Measurements from ENCODE around the gene LGALS7B. TPM values are rescaled to one million over a fixed set of nuclear protein-coding genes. Genes with fewer than 3 reads are reported as not detected.

LGALS7B gene
- total and polyA plus RNA-seq, 2 experiments from 2014 or later = 2.4 to 6.6 TPM

GRCh38 chr19:38838986-38839761 lies 50.2 kb downstream of the LGALS7B start:
- DNase-seq (ENCODE audit: low spot score) (no peak), ATAC-seq (no peak)
- 0 out of 2 replicates have a peak overlapping the region, but pooled peaks have one; percentile 61 for H3K27ac Mint-ChIP-seq
- Histone ChIP-seq H4K20me1 (replicated peaks; ENCODE audit: insufficient read depth) (peaks cover 41% of the 10 kb centered on the region), H3K4me1 (ENCODE audit: insufficient read depth) (no peaks in the 10 kb centered on the region), H3K4me3 (no peak overlapping the region), H3K4me2 (no peak overlapping the region), H3K27ac (ENCODE audit: low read depth) (peak overlapping the region; percentile 55), H3K36me3 (ENCODE audit: insufficient read depth) (peaks cover 75% of the 10 kb centered on the region), H3K27me3 (ENCODE audit: insufficient read depth) (no peaks in the 10 kb centered on the region), H3K9me2 (ENCODE audit: insufficient read depth) (no peaks in the 10 kb centered on the region), H3K79me2 (replicated peaks; ENCODE audit: insufficient read depth) (peaks cover 32% of the 10 kb centered on the region), H2AFZ (no peak overlapping the region), H3F3A (replicated peaks; ENCODE audit: low read depth) (peaks cover 84% of the 10 kb centered on the region)
- peaks cover 94% of the 10 kb centered on the region for H3K36me3 Mint-ChIP-seq (ENCODE audit: low read depth)
- peaks cover 19% of the 10 kb centered on the region for H3K27me3 Mint-ChIP-seq (ENCODE audit: insufficient read depth, low read depth, poor library complexity)
- H3K4me1 Mint-ChIP-seq = peaks cover 4% of the 10 kb centered on the region; the same call in 2 of the 3 replicates
- no peak for TF ChIP-seq ZNF114 (CRISPR knock-in tag; IDR thresholded peaks at IDR 0.05)
- TF ChIP-seq JUNB (IDR thresholded peaks at IDR 0.05; ENCODE audit: unreplicated experiment) = no peak
- TF ChIP-seq CREB1 (CRISPR knock-in tag; IDR thresholded peaks at IDR 0.05; ENCODE audit: low read depth) = no peak
- no peak for TF ChIP-seq POLR2AphosphoS5 (IDR thresholded peaks at IDR 0.05; ENCODE audit: low read depth)
- no peak for TF ChIP-seq EZH2 (IDR thresholded peaks at IDR 0.05; ENCODE audit: low read depth, unreplicated experiment)
- TF ChIP-seq ETS1 (IDR thresholded peaks at IDR 0.05) = no peak
- no peak for TF ChIP-seq STAT1 (IDR thresholded peaks at IDR 0.05; ENCODE audit: unreplicated experiment)
- TF ChIP-seq EZH2phosphoT487 (IDR thresholded peaks at IDR 0.05; ENCODE audit: unreplicated experiment) = no peak
- TF ChIP-seq NANOG (IDR thresholded peaks at IDR 0.05; ENCODE audit: borderline replicate concordance) = no peak
- TF ChIP-seq ZNF331 (CRISPR knock-in tag; IDR thresholded peaks at IDR 0.05; ENCODE audit: low read depth) = no peak
- TF ChIP-seq, protein P1, sequence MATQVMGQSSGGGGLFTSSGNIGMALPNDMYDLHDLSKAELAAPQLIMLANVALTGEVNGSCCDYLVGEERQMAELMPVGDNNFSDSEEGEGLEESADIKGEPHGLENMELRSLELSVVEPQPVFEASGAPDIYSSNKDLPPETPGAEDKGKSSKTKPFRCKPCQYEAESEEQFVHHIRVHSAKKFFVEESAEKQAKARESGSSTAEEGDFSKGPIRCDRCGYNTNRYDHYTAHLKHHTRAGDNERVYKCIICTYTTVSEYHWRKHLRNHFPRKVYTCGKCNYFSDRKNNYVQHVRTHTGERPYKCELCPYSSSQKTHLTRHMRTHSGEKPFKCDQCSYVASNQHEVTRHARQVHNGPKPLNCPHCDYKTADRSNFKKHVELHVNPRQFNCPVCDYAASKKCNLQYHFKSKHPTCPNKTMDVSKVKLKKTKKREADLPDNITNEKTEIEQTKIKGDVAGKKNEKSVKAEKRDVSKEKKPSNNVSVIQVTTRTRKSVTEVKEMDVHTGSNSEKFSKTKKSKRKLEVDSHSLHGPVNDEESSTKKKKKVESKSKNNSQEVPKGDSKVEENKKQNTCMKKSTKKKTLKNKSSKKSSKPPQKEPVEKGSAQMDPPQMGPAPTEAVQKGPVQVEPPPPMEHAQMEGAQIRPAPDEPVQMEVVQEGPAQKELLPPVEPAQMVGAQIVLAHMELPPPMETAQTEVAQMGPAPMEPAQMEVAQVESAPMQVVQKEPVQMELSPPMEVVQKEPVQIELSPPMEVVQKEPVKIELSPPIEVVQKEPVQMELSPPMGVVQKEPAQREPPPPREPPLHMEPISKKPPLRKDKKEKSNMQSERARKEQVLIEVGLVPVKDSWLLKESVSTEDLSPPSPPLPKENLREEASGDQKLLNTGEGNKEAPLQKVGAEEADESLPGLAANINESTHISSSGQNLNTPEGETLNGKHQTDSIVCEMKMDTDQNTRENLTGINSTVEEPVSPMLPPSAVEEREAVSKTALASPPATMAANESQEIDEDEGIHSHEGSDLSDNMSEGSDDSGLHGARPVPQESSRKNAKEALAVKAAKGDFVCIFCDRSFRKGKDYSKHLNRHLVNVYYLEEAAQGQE (IDR thresholded peaks at IDR 0.05; ENCODE audit: unreplicated experiment) = no peak
- no peaks in the 10 kb centered on the region for H3K9me3 Mint-ChIP-seq
- H3K4me3 Mint-ChIP-seq = no peak overlapping the region
